GM21528 (cell line): Measurements from ENCODE around the gene WDR72.

Source experiments
- ATAC-seq: cut with Tn5 transposase; IDR thresholded peaks from one replicate; pipeline ENCODE4 v1.9.1; 2021; ENCODE audit warnings: mild to moderate bottlenecking, moderate library complexity; ENCODE audit not compliant: unreplicated experiment, low FRiP score

WDR72 gene

GRCh38 chr15:53611145-53611920 is 148.1 kb downstream of the WDR72 start:
- no peak for ATAC-seq

- no peak for ATAC-seq
Measured at GRCh38 chr15:53591041-53591440, 168.4 kb downstream of the WDR72 start.

GRCh38 chr15:53590380-53590779 is 169.1 kb downstream of the WDR72 start:
- no peak for ATAC-seq

GRCh38 chr15:53589520-53590057 is 169.9 kb downstream of the WDR72 start:
- ATAC-seq, result no peak

GRCh38 chr15:53588773-53589172 is 170.7 kb downstream of the WDR72 start:
- ATAC-seq, result no peak

GRCh38 chr15:53586799-53587198 is 172.7 kb downstream of the WDR72 start:
- no peak for ATAC-seq

- no peak for ATAC-seq
Measured at GRCh38 chr15:53581513-53581912, 177.9 kb downstream of the WDR72 start.

GRCh38 chr15:53580366-53580765 is 179.1 kb downstream of the WDR72 start:
- ATAC-seq, result no peak

GRCh38 chr15:53576841-53577240 is 182.6 kb downstream of the WDR72 start:
- ATAC-seq, result no peak

- no peak for ATAC-seq
Measured at GRCh38 chr15:53573091-53573490, 186.4 kb downstream of the WDR72 start.

- ATAC-seq, result no peak
Measured at GRCh38 chr15:53569751-53570480, 189.5 kb downstream of the WDR72 start.

- no peak for ATAC-seq
Measured at GRCh38 chr15:53566912-53567311, 192.6 kb downstream of the WDR72 start.

- no peak for ATAC-seq
Measured at GRCh38 chr15:53565721-53566120, 193.7 kb downstream of the WDR72 start.

- no peak for ATAC-seq
Measured at GRCh38 chr15:53564647-53565046, 194.8 kb downstream of the WDR72 start.

GRCh38 chr15:53563627-53564026 is 195.8 kb downstream of the WDR72 start:
- no peak for ATAC-seq

- ATAC-seq, result no peak
Measured at GRCh38 chr15:53559364-53560277, 199.8 kb downstream of the WDR72 start.

GRCh38 chr15:53558384-53558783 is 201.1 kb downstream of the WDR72 start:
- no peak for ATAC-seq

- ATAC-seq, result no peak
Measured at GRCh38 chr15:53555226-53555625, 204.2 kb downstream of the WDR72 start.

- no peak for ATAC-seq
Measured at GRCh38 chr15:53549697-53550305, 209.7 kb downstream of the WDR72 start.

- no peak for ATAC-seq
Measured at GRCh38 chr15:53548236-53548635, 211.2 kb downstream of the WDR72 start.
